OCI-LY1 (cell line): ENCODE results near the gene ZNF791.

Experiments
- H2AFZ ChIP-seq: fragments of 200-600 bp; sonication (generic), shearing (Covaris generic); 2 replicates; pipeline ENCODE4 v1.6.0; 2014; ENCODE audit warnings: antibody characterized with exemption, mild to moderate bottlenecking, low read length
- H3F3A ChIP-seq: fragments of 200-600 bp; sonication (generic), shearing (Covaris generic); 2 replicates; pipeline ENCODE4 v1.6.0; 2014; ENCODE audit warnings: mild to moderate bottlenecking, antibody characterized with exemption, low read length, moderate library complexity; ENCODE audit not compliant: insufficient read depth
- H3K27ac ChIP-seq: fragments of 200-600 bp; sonication (generic); 2 replicates; pipeline ENCODE4 v1.5.1; 2014; ENCODE audit warnings: low read length, mixed run types, mild to moderate bottlenecking, low read depth; ENCODE audit not compliant: poor library complexity, severe bottlenecking
- H3K27me3 ChIP-seq: fragments of 200-600 bp; sonication (generic); 2 replicates; pipeline ENCODE4 v1.6.0; 2014; ENCODE audit warnings: antibody characterized with exemption, mild to moderate bottlenecking, low read length, moderate library complexity; ENCODE audit not compliant: insufficient read depth
- H3K36me3 ChIP-seq: fragments of 200-600 bp; sonication (generic); 2 replicates; pipeline ENCODE4 v1.6.1; 2014; ENCODE audit warnings: mild to moderate bottlenecking, antibody characterized with exemption, low read length, moderate library complexity, mixed read lengths; ENCODE audit not compliant: insufficient read depth
- H3K4me1 ChIP-seq: fragments of 200-600 bp; sonication (generic); 2 replicates; pipeline ENCODE4 v1.5.1; 2014; ENCODE audit warnings: mild to moderate bottlenecking, low read length, moderate library complexity; ENCODE audit not compliant: insufficient read depth, severe bottlenecking
- H3K4me2 ChIP-seq: fragments of 200-600 bp; sonication (generic), shearing (Covaris generic); 2 replicates; pipeline ENCODE4 v1.6.1; 2014; ENCODE audit warnings: low read length
- H3K4me3 ChIP-seq: fragments of 200-600 bp; sonication (generic); 2 replicates; pipeline ENCODE4 v1.5.1; 2014; ENCODE audit warnings: low read length, low read depth, mild to moderate bottlenecking, mixed read lengths; ENCODE audit not compliant: poor library complexity, severe bottlenecking
- H3K79me2 ChIP-seq: fragments of 200-600 bp; shearing (Covaris generic); 2 replicates; pipeline ENCODE4 v1.6.1; 2016; ENCODE audit warnings: mixed run types, low read length, mixed read lengths; ENCODE audit not compliant: insufficient read depth
- H3K9ac ChIP-seq: fragments of 200-600 bp; sonication (generic), shearing (Covaris generic); 2 replicates; pipeline ENCODE4 v1.6.1; 2014; ENCODE audit warnings: mild to moderate bottlenecking, low read length, mixed read lengths
- H3K9me2 ChIP-seq: fragments of 200-600 bp; sonication (generic), shearing (Covaris generic); 2 replicates; pipeline ENCODE4 v1.6.1; 2014; ENCODE audit warnings: low read depth, mild to moderate bottlenecking, low read length, mixed read lengths
- H3K9me3 ChIP-seq: fragments of 200-600 bp; shearing (Covaris generic); 2 replicates; pipeline ENCODE4 v1.6.1; 2014; ENCODE audit warnings: low read length, mixed read lengths
- H4K20me1 ChIP-seq: fragments of 200-600 bp; sonication (generic), shearing (Covaris generic); 2 replicates; pipeline ENCODE4 v1.6.0; 2016; ENCODE audit warnings: mild to moderate bottlenecking, low read length; ENCODE audit not compliant: insufficient read depth
- EZH2 ChIP-seq: fragments of 200-600 bp; sonication (generic), shearing (Covaris generic); IDR thresholded peaks from 2 replicates; pipeline ENCODE4 v1.8.0; 2017; ENCODE audit warnings: borderline replicate concordance, mixed run types, mild to moderate bottlenecking, antibody characterized with exemption, low read length, moderate library complexity, mixed read lengths
- TF ChIP-seq, protein P1 (sequence below): fragments of 200-600 bp; sonication (generic), shearing (Covaris generic); IDR thresholded peaks from 2 replicates; pipeline ENCODE4 v1.5.1; 2017; ENCODE audit warnings: mild to moderate bottlenecking, antibody characterized with exemption, low read length, moderate library complexity, mixed read lengths

ZNF791 gene

DNA sequence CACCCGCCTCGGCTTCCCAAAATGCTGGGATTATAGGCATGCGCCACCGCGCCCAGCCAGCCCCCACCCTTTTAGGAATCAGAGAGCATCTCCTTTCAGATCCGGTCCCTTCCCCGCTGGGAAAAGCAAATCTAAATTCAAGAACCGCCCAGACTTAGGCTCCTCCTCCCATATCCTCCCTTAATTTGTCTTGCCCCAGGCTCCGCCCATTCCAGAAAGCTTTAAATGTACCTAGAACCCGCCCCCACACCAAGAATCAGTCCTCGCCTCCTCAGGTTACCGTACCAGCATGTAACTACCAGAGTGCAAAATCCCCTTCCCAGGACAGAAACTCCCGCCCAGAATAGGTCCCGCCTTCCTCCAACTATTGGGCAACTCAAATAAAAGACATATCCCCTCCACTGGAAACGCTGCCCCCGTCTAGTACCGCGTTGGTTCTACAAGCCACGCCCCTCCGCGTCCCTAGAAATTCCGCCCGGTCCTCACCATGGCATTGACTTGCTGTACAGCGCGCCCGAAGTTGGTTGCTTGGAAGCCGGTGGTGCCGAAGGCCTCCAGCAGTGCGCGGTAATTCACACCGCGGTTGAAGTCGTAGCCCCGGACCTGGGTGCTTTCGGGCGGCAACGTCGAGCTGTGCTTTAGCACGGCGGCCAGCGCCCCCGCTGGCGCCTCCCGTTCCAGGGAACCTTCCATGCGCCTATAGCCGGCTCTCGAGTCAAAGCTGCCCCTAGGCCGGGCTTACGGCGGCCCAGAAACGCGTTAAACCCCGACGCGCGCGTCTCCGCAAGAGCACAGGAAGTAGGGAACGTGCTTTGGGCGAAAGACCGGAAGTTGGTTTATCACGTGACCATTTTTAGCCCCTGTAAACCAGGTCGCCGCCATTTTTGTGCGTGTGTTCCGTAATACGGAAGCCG, 70.6 kb downstream of the ZNF791 start, which contains the start of gene DHPS:
TSS of gene DHPS (minus strand) at position 807 of the 914 bp plus-strand sequence. CDS start at position 693, 114 bp downstream.
- no peaks in the 10 kb centered on the region for H4K20me1 ChIP-seq
- H2AFZ ChIP-seq = no peak within 1 kb of the TSS; the same call in 1 of the 2 replicates
- TF ChIP-seq EZH2 = no peak
- TF ChIP-seq, protein P1, sequence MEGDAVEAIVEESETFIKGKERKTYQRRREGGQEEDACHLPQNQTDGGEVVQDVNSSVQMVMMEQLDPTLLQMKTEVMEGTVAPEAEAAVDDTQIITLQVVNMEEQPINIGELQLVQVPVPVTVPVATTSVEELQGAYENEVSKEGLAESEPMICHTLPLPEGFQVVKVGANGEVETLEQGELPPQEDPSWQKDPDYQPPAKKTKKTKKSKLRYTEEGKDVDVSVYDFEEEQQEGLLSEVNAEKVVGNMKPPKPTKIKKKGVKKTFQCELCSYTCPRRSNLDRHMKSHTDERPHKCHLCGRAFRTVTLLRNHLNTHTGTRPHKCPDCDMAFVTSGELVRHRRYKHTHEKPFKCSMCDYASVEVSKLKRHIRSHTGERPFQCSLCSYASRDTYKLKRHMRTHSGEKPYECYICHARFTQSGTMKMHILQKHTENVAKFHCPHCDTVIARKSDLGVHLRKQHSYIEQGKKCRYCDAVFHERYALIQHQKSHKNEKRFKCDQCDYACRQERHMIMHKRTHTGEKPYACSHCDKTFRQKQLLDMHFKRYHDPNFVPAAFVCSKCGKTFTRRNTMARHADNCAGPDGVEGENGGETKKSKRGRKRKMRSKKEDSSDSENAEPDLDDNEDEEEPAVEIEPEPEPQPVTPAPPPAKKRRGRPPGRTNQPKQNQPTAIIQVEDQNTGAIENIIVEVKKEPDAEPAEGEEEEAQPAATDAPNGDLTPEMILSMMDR = no peak
- peaks cover 34% of the 10 kb centered on the region for H3K36me3 ChIP-seq
- peak within 1 kb of the TSS; percentile 95 for H3K27ac ChIP-seq
- no peaks in the 10 kb centered on the region for H3F3A ChIP-seq
- 0 out of 2 replicates have a peak, but pooled peaks cover 4% of the 10 kb centered on the region for H3K79me2 ChIP-seq
- H3K4me2 ChIP-seq = peak within 1 kb of the TSS; percentile 74
- H3K4me1 ChIP-seq = no peaks in the 10 kb centered on the region
- no peaks in the 10 kb centered on the region for H3K27me3 ChIP-seq
- H3K9me2 ChIP-seq = no peaks in the 10 kb centered on the region
- H3K9ac ChIP-seq = peak within 1 kb of the TSS; percentile 96
- H3K9me3 ChIP-seq = no peaks in the 10 kb centered on the region
- H3K4me3 ChIP-seq = peak within 1 kb of the TSS; percentile 79
